Neuronal stem cell (in vitro differentiated cells): ENCODE data around the gene STPG3.
A peak's percentile ranks its signal among the peaks of the same experiment; 100 is the strongest.

Experiments used
- DNase-seq: peaks from one replicate; pipeline ENCODE4 v3.0.0-alpha.2; 2013; ENCODE audit warnings: low spot score
- H2AFZ ChIP-seq: one replicate; pipeline ENCODE4 v1.6.1; 2013; ENCODE audit warnings: mild to moderate bottlenecking, low read length, inconsistent platforms
- H2AK5ac ChIP-seq: 2 replicates; pipeline ENCODE4 v1.6.1; 2013; ENCODE audit warnings: low read depth, mild to moderate bottlenecking, inconsistent platforms, low read length, moderate library complexity, mixed read lengths
- H2BK120ac ChIP-seq: 2 replicates; pipeline ENCODE4 v1.6.1; 2013; ENCODE audit warnings: low read depth, mild to moderate bottlenecking, inconsistent platforms, low read length, moderate library complexity, mixed read lengths
- H2BK12ac ChIP-seq: one replicate; pipeline ENCODE4 v1.6.1; 2013; ENCODE audit warnings: low read length, inconsistent platforms
- H2BK15ac ChIP-seq: 2 replicates; pipeline ENCODE4 v1.6.1; 2013; ENCODE audit warnings: mild to moderate bottlenecking, low read length, inconsistent platforms, mixed read lengths
- H2BK5ac ChIP-seq: one replicate; pipeline ENCODE4 v1.6.1; 2013; ENCODE audit warnings: inconsistent platforms, mild to moderate bottlenecking, low read length, moderate library complexity
- H3K14ac ChIP-seq: one replicate; pipeline ENCODE4 v1.6.1; 2013; ENCODE audit warnings: low read length, inconsistent platforms
- H3K18ac ChIP-seq: 2 replicates; pipeline ENCODE4 v1.6.1; 2013; ENCODE audit warnings: low read length, inconsistent platforms
- H3K23ac ChIP-seq: 2 replicates; pipeline ENCODE4 v1.6.1; 2013; ENCODE audit warnings: low read depth, mild to moderate bottlenecking, mixed read lengths, low read length, inconsistent platforms; ENCODE audit not compliant: poor library complexity
- H3K27ac ChIP-seq: replicated peaks from 3 replicates; pipeline ENCODE4 v1.5.1; 2013; ENCODE audit warnings: low read length, inconsistent platforms
- H3K27me3 ChIP-seq, 3 experiments: 2 replicates each; pipeline ENCODE4 v1.6.1; 2013; ENCODE audit warnings: low read length in 3 of 3, mild to moderate bottlenecking in 2 of 3, inconsistent platforms in 1 of 3, low read depth in 1 of 3, mixed read lengths in 1 of 3, moderate library complexity in 1 of 3; ENCODE audit not compliant: control insufficient read depth in 3 of 3, insufficient read depth in 3 of 3
- H3K36me3 ChIP-seq, 2 donors: replicated peaks in 1 of 2; 2 replicates each; pipeline ENCODE4 v1.6.1; 2013; ENCODE audit warnings: low read length in 2 of 2; ENCODE audit not compliant: control insufficient read depth in 2 of 2, insufficient read depth in 2 of 2
- H3K4ac ChIP-seq: 2 replicates; pipeline ENCODE4 v1.6.1; 2013; ENCODE audit warnings: inconsistent platforms, mild to moderate bottlenecking, low read length, moderate library complexity
- H3K4me1 ChIP-seq, 2 donors: 1 replicate in 1 of 2; 2 replicates in 1 of 2; pipeline ENCODE4 v1.6.1; 2013; ENCODE audit warnings: low read length in 2 of 2, low read depth in 1 of 2; ENCODE audit not compliant: control insufficient read depth in 2 of 2, insufficient read depth in 1 of 2
- H3K4me2 ChIP-seq: one replicate; pipeline ENCODE4 v1.6.1; 2013; ENCODE audit warnings: mild to moderate bottlenecking, low read length, inconsistent platforms; ENCODE audit not compliant: insufficient read depth, poor library complexity, severe bottlenecking
- H3K4me3 ChIP-seq, 2 donors: 2 replicates each; pipeline ENCODE4 v1.5.1; 2013; ENCODE audit warnings: low read length in 2 of 2, mild to moderate bottlenecking in 2 of 2, inconsistent platforms in 1 of 2, moderate library complexity in 1 of 2
- H3K79me1 ChIP-seq: one replicate; pipeline ENCODE4 v1.6.1; 2013; ENCODE audit warnings: low read depth, mild to moderate bottlenecking, inconsistent platforms, low read length, moderate library complexity
- H3K9ac ChIP-seq: one replicate; pipeline ENCODE4 v1.6.1; 2013; ENCODE audit warnings: mild to moderate bottlenecking, low read depth, low read length, inconsistent platforms; ENCODE audit not compliant: poor library complexity
- H3K9me3 ChIP-seq, 2 donors: replicated peaks in 1 of 2; 2 replicates each; pipeline versions ENCODE3 to v1.6.1; 2013; ENCODE audit warnings: low read length in 2 of 2, mild to moderate bottlenecking in 2 of 2, inconsistent platforms in 1 of 2, low read depth in 1 of 2, mixed read lengths in 1 of 2, moderate library complexity in 1 of 2; ENCODE audit not compliant: control insufficient read depth in 2 of 2, insufficient read depth in 1 of 2
- H4K8ac ChIP-seq: one replicate; pipeline ENCODE4 v1.6.1; 2013; ENCODE audit warnings: low read depth, mild to moderate bottlenecking, inconsistent platforms, low read length, moderate library complexity
- H4K91ac ChIP-seq: one replicate; pipeline ENCODE4 v1.6.1; 2013; ENCODE audit warnings: low read length, low read depth, mild to moderate bottlenecking, inconsistent platforms; ENCODE audit not compliant: poor library complexity
- WGBS, 2 donors: extraction: QIAGEN DNeasy Blood & Tissue Kit; methylation state at CpG; one replicate each; pipeline ENCODE4 v1.1.7; 2013; ENCODE audit warnings: missing lambda C conversion rate in 2 of 2, mixed read lengths in 1 of 2; ENCODE audit not compliant: insufficient read length in 2 of 2, insufficient replicate concordance in 1 of 2; ENCODE audit errors: extremely low coverage in 2 of 2; 5-methylcytosine and 5-hydroxymethylcytosine counted together

Gene STPG3

DNA sequence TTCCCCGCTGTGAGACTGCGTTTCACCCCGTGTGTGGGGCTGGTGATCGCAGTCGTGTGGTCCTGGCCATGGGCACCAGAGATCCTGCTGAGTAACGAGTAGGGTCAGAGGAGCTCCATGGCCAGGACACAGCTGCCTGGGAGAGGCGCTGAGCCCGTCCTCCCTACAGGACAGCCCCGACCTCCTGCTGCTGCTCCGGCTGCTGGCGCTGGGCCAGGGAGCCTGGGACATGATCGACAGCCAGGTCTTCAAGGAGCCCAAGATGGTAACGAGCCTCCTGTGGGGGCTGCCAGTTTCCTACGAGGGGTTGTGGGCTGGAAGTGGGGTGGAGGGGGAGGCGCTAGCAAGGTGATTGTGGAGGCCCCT, 15.1 kb downstream of the STPG3 start:
- Histone ChIP-seq H2BK12ac (no peak overlapping the region), H3K9ac (no peak overlapping the region), H3K36me3 (peaks cover 35 to 84% of the 10 kb centered on the region in 2 donors), H2BK15ac (no peak overlapping the region), H3K4ac (no peak overlapping the region), H3K18ac (no peak overlapping the region), H3K14ac (no peak overlapping the region), H3K9me3 (no peaks in the 10 kb centered on the region), H3K4me1 (no peaks in the 10 kb centered on the region), H3K27ac (no peak overlapping the region), H2BK5ac (peak overlapping the region; percentile 66), H3K79me1 (peaks cover 5% of the 10 kb centered on the region), H2AFZ (no peak overlapping the region), H3K27me3 (no peaks in the 10 kb centered on the region), H4K8ac (peak overlapping the region; percentile 82), H3K4me3 (no peak overlapping the region), H2BK120ac (no peak overlapping the region), H2AK5ac (no peak overlapping the region), H3K4me2 (no peak overlapping the region), H3K23ac (no peak overlapping the region), H4K91ac (no peak overlapping the region)
- no peak for DNase-seq
- WGBS, 2 donors, result no CpG with 5 or more reads among the region's 15 CpGs

DNA sequence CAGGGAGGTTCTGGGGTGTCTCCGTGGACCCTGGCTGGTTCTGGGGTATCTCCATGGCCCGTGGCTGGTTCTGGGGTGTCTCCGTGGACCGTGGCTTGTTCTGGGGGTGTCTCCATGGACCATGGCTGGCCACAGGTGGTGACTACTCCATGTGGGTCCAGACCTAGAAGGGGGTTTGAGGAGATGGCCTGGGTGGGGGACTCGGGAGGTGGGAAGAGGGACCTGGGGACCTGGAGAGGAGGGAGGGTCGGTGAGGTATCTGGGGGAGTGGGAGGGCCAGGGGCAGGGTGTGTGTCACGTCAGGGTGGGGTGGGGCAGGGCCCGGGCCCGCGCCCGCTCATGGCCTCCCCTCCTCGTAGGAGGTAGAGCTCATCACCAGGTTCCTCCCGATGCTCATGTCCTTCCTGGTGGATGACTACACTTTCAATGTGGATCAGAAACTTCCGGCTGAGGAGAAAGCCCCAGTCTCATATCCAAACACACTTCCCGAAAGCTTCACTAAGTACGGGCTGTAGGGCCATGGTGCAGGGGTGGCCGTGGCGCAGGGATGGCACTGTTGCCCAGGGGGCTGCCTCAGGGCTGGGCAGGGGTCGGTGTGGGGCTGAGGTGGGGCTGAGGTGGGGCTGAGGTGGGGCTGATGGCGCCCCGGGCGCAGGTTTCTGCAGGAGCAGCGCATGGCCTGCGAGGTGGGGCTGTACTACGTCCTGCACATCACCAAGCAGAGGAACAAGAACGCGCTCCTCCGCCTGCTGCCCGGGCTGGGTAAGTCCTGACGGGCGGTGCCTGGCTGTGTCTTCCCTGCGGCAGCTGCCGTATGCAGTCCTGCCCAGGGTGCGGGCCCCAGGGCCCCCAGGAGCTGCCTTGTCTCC, 15.7 kb downstream of the STPG3 start:
- Histone ChIP-seq H4K8ac (no peak overlapping the region), H3K23ac (no peak overlapping the region), H3K79me1 (peaks cover 5% of the 10 kb centered on the region), H3K36me3 (peaks cover 37 to 84% of the 10 kb centered on the region in 2 donors), H3K9ac (no peak overlapping the region), H3K4me3 (no peak overlapping the region), H3K27ac (no peak overlapping the region), H3K9me3 (no peaks in the 10 kb centered on the region), H3K27me3 (no peaks in the 10 kb centered on the region), H4K91ac (no peak overlapping the region), H3K18ac (no peak overlapping the region), H2AFZ (no peak overlapping the region), H2BK120ac (no peak overlapping the region), H3K4me1 (no peaks in the 10 kb centered on the region), H3K14ac (no peak overlapping the region), H2BK12ac (no peak overlapping the region), H2BK5ac (peak overlapping the region; percentile 66), H2BK15ac (no peak overlapping the region), H3K4ac (no peak overlapping the region), H3K4me2 (no peak overlapping the region), H2AK5ac (no peak overlapping the region)
- no peak for DNase-seq
- WGBS, 2 donors, result no CpG with 5 or more reads among the region's 34 CpGs

DNA sequence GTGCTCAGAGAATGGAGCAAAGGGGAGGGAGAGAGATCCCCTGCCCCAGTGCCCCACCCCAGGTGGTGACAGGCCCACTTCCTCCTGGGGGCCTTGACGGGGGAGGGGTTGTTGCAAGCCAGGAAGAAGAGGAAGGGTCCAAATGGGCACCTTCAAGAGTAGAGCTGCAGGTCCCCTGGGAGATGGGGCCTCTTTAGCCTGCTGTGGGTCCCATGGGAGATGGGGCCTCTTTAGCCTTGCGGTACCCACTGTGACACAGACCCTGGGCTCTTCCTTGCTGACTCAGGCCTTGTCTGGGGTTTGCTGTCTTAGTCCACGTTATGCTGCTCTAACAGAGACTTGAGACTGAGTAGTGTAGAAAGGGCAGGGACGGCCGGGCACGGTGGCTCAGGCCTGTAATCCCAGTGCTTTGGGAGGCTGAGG, 16.9 kb downstream of the STPG3 start:
- no peak overlapping the region for H3K4me2 ChIP-seq
- H3K9me3 ChIP-seq, result no peaks in the 10 kb centered on the region
- no peak overlapping the region for H2BK5ac ChIP-seq
- peaks cover 8% of the 10 kb centered on the region for H3K79me1 ChIP-seq
- H4K8ac ChIP-seq, result no peak overlapping the region
- no peak overlapping the region for H3K18ac ChIP-seq
- H2BK120ac ChIP-seq, result no peak overlapping the region
- no peak overlapping the region for H4K91ac ChIP-seq
- H3K9ac ChIP-seq, result no peak overlapping the region
- H2AK5ac ChIP-seq, result no peak overlapping the region
- no peak overlapping the region for H3K4ac ChIP-seq
- no peak overlapping the region for H3K14ac ChIP-seq
- no peaks in the 10 kb centered on the region for H3K4me1 ChIP-seq
- DNase-seq, result no peak
- peaks cover 43 to 88% of the 10 kb centered on the region in 2 donors for H3K36me3 ChIP-seq
- no peak overlapping the region for H3K23ac ChIP-seq
- no CpG with 5 or more reads among the region's 6 CpGs for whole genome bisulfite sequencing, 2 donors
- H2AFZ ChIP-seq, result no peak overlapping the region
- no peak overlapping the region for H2BK15ac ChIP-seq
- H3K27ac ChIP-seq, result no peak overlapping the region
- H3K27me3 ChIP-seq, result no peaks in the 10 kb centered on the region
- no peak overlapping the region for H3K4me3 ChIP-seq
- no peak overlapping the region for H2BK12ac ChIP-seq

DNA sequence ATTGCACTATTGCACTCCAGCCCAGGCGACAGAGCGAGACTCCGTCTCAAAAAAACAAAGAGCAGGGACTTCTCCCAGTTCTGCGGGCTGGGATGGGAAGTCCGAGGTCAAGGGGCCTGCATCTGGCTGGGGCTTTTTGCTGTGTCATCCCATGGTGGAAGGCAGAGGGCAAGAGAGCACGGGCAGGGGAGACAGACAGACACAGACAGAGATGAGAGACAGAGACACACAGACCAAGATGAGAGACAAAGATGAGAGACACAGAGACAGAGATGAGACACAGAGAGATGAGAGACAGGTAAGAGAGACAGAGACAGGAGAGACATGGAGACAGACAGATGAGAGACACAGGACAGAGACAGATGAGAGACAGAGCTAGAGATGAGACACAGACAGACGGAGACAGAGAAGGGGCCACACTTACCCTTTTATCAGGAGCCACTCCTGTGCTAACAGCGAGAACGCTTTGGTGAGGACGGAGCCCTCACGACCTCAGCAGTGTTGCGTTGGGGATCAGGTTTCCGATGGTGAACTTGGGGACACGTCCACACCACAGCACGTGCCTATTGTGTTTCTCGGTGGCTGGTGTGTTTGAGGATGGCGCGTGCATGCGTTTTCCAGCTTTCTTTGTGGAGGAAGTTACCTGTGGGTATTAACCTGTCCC, 17.6 kb downstream of the STPG3 start:
- Histone ChIP-seq H4K91ac (no peak overlapping the region), H2BK15ac (no peak overlapping the region), H2BK12ac (no peak overlapping the region), H3K23ac (no peak overlapping the region), H3K79me1 (peaks cover 8% of the 10 kb centered on the region), H4K8ac (no peak overlapping the region), H3K9me3 (no peaks in the 10 kb centered on the region), H3K27me3 (no peaks in the 10 kb centered on the region), H3K4me1 (no peaks in the 10 kb centered on the region), H3K27ac (no peak overlapping the region), H3K4me3 (no peak overlapping the region), H3K36me3 (peaks cover 43 to 90% of the 10 kb centered on the region in 2 donors), H2AFZ (no peak overlapping the region), H2BK5ac (no peak overlapping the region), H3K18ac (no peak overlapping the region), H3K9ac (no peak overlapping the region), H3K4me2 (no peak overlapping the region), H3K14ac (no peak overlapping the region), H2BK120ac (no peak overlapping the region), H3K4ac (no peak overlapping the region), H2AK5ac (no peak overlapping the region)
- DNase-seq, result no peak
- WGBS, 2 donors, result no CpG with 5 or more reads among the region's 19 CpGs
